ENCODE measurements around the gene ZNF226. TPM values are rescaled to one million over a fixed set of nuclear protein-coding genes. Genes with fewer than 3 reads are reported as not detected.
A peak's percentile ranks its signal among the peaks of the same experiment; 100 is the strongest.
"Not testable (repeated sequence)": the region's sequence is repeated elsewhere in the genome, so short reads cannot be mapped to it uniquely, and the experiment has no call there.

ZNF226 gene
- total and polyA plus RNA-seq, 11 donors = 12.2 to 29.2 (median 20.6) TPM

GRCh38 chr19:44156475-44156874 lies 8.4 kb upstream of the ZNF226 start:
- H3K27me3 ChIP-seq = no peaks in the 10 kb centered on the region
- TF ChIP-seq POLR2A (IDR thresholded peaks at IDR 0.05) = no peak
- TF ChIP-seq, protein P1, sequence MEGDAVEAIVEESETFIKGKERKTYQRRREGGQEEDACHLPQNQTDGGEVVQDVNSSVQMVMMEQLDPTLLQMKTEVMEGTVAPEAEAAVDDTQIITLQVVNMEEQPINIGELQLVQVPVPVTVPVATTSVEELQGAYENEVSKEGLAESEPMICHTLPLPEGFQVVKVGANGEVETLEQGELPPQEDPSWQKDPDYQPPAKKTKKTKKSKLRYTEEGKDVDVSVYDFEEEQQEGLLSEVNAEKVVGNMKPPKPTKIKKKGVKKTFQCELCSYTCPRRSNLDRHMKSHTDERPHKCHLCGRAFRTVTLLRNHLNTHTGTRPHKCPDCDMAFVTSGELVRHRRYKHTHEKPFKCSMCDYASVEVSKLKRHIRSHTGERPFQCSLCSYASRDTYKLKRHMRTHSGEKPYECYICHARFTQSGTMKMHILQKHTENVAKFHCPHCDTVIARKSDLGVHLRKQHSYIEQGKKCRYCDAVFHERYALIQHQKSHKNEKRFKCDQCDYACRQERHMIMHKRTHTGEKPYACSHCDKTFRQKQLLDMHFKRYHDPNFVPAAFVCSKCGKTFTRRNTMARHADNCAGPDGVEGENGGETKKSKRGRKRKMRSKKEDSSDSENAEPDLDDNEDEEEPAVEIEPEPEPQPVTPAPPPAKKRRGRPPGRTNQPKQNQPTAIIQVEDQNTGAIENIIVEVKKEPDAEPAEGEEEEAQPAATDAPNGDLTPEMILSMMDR (IDR thresholded peaks at IDR 0.05) = no peak
- H3K9me3 ChIP-seq = peaks cover 0 to 98% (median 64%) of the 10 kb centered on the region in 12 donors
- DNase-seq = no peak
- WGBS, 4 donors = 91 to 99% (median 97%) methylated on average over 2 of the region's 2 CpGs
- intact Hi-C loops (cut with DNase I) = no loop called here
- peaks cover 0 to 8% (median 0%) of the 10 kb centered on the region in 12 donors for H3K4me1 ChIP-seq
- peaks cover 12 to 66% (median 61%) of the 10 kb centered on the region in 9 donors for H3K36me3 ChIP-seq
- no peak overlapping the region for H3K4me3 ChIP-seq
- ATAC-seq = no peak
- H3K27ac ChIP-seq = no peak overlapping the region

DNA sequence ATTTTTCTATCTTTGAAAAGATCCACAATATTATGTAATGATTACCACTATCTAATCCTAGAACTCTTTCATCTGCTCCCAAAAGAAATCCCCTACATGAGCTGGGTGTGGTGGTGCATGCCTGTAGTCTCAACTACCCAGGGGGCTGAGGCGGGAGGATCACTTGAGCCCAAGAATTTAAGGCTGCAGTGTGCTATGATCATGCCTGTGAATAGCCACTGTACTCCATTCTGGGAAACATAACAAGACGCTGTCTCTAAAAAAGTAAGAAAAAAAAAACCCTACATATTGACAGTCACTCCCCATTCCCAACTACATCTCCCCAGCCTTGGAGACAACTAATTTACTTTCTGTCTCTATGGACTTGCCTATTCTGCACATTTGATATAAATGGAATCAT lies 1.1 kb upstream of the ZNF226 start:
- intact Hi-C loops (cut with DNase I) = loop anchor here in 8 of 10 donors (1.0 to 10.0 kb wide), 8 partner anchors 22 to 179 kb away; partner anchors contain the start of genes ZNF225 (in 7 of the 8), ZNF227 (in 2 of the 8), ZNF234 (in 2 of the 8) and ZNF155 (in 1 of the 8)
- no peak overlapping the region for H3K4me3 ChIP-seq
- TF ChIP-seq, protein P1 (IDR thresholded peaks at IDR 0.05) = no peak
- TF ChIP-seq POLR2A (IDR thresholded peaks at IDR 0.05) = no peak

DNA sequence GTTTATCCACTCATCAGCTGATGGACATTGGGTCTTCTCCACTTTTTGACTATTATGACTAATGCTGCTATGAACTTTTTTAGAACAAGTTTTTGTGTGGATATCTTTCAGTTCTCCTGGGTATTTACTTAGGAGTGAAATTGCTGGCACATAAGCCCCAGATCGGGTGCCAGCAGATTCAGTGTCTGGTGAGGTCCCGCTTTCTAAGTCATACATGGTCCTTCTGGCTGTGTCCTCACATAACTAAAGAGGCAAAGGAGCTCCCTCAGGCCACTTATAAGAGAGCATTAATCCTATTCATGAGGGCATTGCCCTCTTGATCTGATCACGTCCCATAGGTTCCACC lies 600 bp upstream of the ZNF226 start:
- H3K36me3 ChIP-seq = peaks cover 0 to 33% (median 27%) of the 10 kb centered on the region in 9 donors
- DNase-seq (no peak), ATAC-seq (no peak)
- TF ChIP-seq, protein P1 (IDR thresholded peaks at IDR 0.05) = no peak
- no peak for TF ChIP-seq POLR2A (IDR thresholded peaks at IDR 0.05)
- 57 to 75% (median 69%) methylated on average over 3 of the region's 3 CpGs for WGBS, 4 donors
- H3K4me3 ChIP-seq = peak overlapping the region in 11 of 12 donors; percentile 50 to 92 (median 75)
- peaks cover 0 to 22% (median 11%) of the 10 kb centered on the region in 12 donors for H3K4me1 ChIP-seq
- H3K27ac ChIP-seq = peak overlapping the region in 11 of 12 donors; percentile 56 to 91 (median 87)
- H3K9me3 ChIP-seq = peaks cover 0 to 78% (median 25%) of the 10 kb centered on the region in 12 donors
- no peaks in the 10 kb centered on the region for H3K27me3 ChIP-seq
- intact Hi-C loops (cut with DNase I) = loop anchor here in 8 of 10 donors (1.0 to 10.0 kb wide), 8 partner anchors 23 to 179 kb away; partner anchors contain the start of genes ZNF225 (in 7 of the 8), ZNF227 (in 2 of the 8), ZNF234 (in 2 of the 8) and ZNF155 (in 1 of the 8)

More for the DNA sequence above, 1.1 kb upstream of the ZNF226 start:
- Histone ChIP-seq H3K36me3 (peaks cover 0 to 28% (median 23%) of the 10 kb centered on the region in 9 donors), H3K27ac (no peak overlapping the region), H3K27me3 (no peaks in the 10 kb centered on the region), H3K9me3 (peaks cover 0 to 78% (median 28%) of the 10 kb centered on the region in 12 donors), H3K4me1 (peaks cover 0 to 22% (median 11%) of the 10 kb centered on the region in 12 donors)
- WGBS, 4 donors = 91 to 100% (median 96%) methylated on average over 2 of the region's 2 CpGs
- DNase-seq = no peak
- ATAC-seq = no peak

DNA sequence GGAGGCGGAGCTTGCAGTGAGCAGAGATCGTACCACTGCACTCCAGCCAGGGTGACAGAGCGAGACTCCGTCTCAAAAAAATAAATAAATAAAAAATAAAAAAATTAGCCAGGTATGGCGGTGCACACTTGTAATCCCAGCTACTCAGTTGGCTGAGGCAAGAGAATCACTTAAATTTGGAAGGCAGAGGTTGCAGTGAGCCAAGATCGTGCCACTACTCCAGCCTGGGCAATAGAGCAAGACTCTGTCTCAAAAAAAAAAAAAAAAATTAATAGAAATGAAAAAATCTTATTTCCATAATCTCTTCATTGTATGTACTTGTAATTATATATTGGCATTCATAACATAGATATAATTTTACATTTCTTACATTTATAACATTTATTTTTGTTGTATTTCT lies 5.8 kb downstream of the ZNF226 start:
- intact Hi-C loops (cut with DNase I) = not testable (repeated sequence)
- H3K9me3 ChIP-seq = peaks cover 0 to 89% (median 42%) of the 10 kb centered on the region in 12 donors
- WGBS, 4 donors = 90 to 100% (median 97%) methylated on average over 6 of the region's 6 CpGs

More for the DNA sequence above, 5.8 kb downstream of the ZNF226 start:
- H3K4me1 ChIP-seq = peaks cover 0 to 18% (median 9%) of the 10 kb centered on the region in 12 donors
- H3K27ac ChIP-seq, H3K27me3 ChIP-seq, H3K4me3 ChIP-seq, ATAC-seq, DNase-seq: not testable (repeated sequence)
- H3K36me3 ChIP-seq = peaks cover 13 to 96% (median 91%) of the 10 kb centered on the region in 9 donors

Measured in heart left ventricle (tissue), 16 donors.